DMS53 treated with DMSO at 0.1 percent for 48 hours (cell line): ENCODE measurements around the gene FBXL22.

ENCODE experiments used
- DNase-seq: peaks from one replicate; lab custom pipeline; 2025; ENCODE audit not compliant: unreplicated experiment; lab: John Stamatoyannopoulos, UW

FBXL22 gene, protein sequence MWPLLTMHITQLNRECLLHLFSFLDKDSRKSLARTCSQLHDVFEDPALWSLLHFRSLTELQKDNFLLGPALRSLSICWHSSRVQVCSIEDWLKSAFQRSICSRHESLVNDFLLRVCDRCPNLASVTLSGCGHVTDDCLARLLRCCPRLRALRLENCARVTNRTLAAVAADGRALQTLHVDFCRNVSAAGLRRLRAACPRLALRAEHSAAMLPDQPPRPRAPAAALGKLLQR

DNA sequence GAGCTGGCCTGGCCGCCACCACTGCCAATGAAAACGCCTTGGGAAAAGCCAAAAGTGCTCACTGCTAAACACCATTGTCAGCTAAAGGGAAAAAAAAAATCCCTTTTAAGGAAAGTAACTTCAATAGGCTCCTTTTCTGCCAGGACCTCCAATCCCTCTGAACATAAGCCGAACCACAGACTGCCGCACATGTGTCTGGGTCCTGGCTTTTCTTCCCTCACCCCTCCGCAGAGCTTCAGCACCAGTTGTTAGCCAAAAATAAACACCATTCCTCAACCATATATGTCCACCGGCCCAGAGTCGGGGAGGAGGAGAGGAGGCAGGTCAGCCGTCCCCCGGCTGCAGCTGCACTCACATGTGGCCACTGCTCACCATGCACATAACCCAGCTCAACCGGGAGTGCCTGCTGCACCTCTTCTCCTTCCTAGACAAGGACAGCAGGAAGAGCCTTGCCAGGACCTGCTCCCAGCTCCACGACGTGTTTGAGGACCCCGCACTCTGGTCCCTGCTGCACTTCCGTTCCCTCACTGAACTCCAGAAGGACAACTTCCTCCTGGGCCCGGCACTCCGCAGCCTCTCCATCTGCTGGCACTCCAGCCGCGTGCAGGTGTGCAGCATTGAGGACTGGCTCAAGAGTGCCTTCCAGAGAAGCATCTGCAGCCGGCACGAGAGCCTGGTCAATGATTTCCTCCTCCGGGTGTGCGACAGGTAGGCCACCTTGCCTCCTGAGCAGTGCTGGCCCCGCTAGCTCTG, at the start of gene FBXL22:
TSS of gene FBXL22 (plus strand) at position 350 of the 753 bp plus-strand sequence. CDS start at position 356, 6 bp downstream.
- DNase-seq = peak; percentile 78

DNA sequence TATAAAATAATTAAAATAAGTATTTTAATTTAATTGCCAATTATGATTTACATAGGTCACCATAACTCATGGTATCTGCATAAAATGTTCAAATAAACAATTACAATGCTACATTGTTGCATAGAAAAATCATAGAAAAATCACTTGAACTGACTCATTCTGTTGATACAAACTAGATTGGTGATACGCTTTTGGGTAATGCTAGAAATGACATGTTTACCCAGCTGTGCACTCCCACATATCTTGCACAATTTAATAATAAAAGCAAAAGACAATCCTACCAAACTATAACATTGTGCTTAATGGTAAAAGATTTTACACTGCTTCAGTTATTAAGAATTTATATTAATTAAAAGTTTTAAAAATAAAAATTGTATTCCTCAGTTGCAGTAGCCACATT, 45.8 kb upstream of the FBXL22 start:
- DNase-seq = no peak

DNA sequence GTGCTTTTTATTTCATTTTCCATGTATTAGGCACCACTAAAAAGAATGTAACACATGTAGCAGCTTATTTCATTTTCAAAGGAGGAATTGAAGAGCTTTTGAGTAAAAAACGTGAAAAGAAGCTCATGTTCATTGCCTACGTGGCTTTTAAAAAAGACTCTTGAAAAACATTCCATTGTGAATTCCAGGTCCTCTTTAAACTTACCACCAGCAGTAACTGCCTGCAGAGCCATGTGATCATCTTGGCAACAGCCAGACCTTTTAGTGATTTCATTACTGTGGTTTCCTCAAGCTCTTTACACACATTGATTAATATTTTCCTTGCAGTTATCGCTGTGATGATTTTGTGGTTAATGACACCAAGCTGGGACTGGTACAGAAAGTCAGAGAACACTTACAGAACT, 43.8 kb upstream of the FBXL22 start:
- no peak for DNase-seq

DNA sequence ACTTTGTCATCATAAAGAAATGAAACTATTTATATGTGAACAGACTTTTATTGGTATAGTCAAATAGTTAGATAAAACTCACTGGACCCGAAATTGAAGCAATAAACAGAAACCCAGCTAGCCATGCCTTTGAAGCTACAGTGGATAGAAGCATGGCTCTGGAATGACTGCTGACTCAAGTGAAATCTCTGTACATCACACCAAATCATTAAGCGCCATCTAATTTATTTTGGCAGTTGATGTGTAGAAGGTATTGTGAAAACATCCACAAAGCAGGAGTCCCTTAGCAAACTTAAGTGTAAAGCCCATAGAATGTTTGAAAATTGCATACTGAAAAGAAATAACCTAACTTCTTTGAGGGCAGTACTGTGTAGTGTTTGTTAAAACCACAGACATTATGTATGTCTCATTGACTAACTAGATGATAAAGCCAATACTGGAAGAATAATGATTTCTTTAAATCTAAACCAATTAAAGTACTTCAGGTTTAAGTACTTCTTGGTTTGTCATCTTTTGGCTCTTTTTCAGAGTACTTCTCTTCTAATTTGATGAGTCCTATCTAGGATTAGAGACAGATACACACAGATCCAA, 42.8 kb upstream of the FBXL22 start:
- DNase-seq = no peak

DNA sequence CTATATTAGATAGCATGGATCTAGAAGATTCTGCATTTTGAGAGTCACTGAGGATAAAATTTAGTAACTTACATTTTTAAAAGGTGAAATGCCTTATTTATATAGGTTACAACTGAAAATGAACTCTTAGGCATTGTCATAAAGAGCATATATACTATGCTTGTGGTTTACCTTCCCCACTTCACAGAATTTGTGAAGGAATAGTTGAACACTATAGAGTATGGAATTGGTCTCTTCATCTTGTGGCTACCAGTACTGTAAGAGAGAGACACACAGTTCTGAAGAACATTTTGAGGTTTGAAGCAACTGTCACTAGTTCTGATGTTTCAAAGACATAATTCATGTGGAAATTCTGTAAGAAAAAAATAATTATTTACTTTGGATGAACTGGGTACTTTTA, 41.7 kb upstream of the FBXL22 start:
- DNase-seq = no peak

DNA sequence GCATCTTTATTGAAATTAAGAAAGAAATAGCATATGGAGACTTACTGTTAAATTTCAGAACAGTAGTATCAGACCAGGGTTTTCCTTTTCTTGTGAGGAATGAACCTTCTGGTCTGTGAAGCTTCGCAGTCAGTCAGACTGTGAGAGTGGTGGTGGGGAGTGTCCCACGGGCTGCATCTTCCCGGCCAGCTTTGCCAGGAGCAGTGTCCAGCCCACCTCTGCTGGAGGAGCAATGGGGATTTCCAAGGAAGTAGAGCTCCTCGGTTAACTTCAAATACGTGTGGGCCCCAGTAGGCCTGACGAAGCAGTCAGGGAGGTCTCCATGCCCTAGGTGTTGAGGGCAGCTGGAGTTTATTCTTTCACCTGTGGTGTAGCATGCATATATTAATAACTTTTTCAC, 40.9 kb upstream of the FBXL22 start:
- DNase-seq = no peak

DNA sequence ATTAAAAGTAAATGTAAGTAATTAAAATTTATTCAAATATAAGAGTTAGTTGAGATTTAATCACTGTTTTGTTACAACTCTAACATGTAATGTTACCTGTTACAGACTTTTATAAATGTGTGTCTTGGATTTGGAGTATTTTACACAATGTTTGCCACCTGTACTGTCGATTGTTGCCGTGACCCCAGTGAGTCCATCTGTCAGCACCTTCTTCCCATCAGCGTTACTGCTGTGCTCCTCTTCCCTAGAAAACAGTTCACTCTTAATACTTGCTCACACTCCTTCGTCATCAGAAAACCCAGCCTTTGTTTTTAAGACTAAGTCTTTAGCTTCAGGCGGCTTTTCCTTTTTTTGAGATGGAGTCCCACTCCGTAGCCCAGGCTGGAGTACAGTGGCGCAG, 40.5 kb upstream of the FBXL22 start:
- DNase-seq = no peak

DNA sequence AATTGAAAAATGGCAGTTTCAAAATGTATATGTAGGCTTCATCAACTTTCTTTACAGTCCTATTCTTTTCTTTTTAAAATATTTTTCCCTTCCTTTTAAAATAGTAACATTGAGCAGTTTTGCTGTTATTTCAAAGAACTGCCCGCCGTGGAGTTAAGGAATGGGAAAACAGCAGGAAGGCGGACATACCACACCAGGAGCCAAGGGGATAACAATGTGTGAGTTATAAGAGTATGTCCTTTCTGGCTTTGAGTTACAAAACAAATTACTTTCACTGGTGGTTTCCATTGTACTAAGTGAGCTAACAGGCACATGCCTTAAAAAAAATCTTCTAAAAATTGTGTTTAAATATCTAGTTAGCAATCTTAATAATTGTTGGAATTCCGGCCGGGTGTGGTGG, 37.4 kb upstream of the FBXL22 start:
- no peak for DNase-seq

DNA sequence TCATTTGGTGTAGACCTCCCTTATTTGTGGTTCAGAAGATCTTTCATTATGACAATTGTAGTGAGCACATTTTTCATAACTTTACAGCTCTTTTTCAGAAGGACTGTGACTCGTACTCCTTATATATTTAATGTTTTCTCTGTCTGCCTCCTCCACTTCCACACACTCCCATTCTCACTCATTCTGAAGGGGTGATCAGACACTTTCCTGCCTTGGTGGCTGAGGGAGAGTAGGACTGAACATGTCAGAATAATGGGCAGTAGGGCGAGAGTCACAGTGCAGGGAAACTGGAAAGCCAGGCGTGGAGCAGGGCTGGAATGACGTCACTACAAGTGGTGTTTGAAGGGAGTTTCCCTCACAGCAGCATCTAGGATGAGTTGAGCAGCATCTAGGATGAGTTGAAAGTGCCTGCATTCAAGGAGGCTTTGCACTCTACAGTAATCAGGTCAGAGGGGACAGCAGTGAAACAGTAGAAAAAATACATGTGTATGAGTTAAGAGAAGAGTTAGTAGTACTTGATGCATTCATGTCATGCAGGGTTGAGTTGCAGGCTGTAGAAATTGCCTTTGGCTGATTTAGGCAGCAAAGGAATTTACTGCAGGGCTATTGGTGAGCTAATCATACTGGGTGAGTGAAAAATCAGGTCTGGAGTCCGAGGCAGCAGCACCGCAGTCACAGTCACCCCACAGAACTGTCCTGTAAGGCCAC, 36.3 kb upstream of the FBXL22 start:
- DNase-seq = no peak

DNA sequence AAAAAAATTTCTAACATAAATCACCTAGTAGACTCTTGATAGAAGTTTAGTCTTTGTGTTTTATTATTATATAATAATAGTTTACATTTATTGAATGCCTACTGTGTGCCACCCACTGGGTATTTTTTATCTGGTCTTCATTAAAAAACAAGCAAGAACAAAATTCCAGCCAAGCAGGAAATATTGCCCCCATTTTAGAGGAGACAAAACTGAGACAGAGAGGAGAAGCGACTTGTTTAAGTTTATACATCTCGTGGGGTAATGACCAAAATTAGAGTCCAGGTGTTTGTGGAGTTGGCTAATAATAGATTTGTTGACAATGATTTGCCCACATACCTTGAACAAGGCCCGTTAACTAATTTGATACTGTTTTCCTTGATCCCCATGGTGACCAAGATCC, 33.1 kb upstream of the FBXL22 start:
- no peak for DNase-seq

DNA sequence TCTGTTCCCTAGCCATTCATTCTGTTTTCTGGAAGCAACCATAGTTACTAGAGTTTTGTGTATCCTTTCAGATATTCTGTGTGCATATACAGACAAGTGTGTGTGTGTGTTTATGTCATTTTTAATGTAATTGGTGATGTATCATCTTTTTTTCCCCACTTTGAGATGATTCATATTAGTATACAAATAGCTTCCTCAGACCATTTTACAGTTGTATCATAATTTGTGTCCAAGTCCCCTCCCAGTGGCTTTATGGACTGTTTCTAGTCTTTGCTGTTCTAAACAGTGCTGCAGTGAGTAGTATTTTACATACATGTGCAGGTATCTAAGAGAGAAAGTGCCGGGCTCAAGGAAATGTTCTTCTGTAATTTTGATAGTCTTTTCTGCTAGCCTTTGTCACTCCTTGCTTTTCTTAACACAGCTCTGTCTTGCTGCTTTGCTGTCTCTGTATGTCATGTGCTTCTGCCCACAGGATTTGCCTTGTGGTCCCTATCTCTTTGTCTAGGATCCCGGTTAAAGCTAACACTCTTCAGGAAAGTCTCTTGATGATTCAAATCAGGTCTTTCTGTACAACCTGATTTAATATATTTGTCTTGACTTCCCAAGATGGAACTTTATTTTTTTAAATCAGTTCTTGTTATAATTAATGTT, 31.5 kb upstream of the FBXL22 start:
- no peak for DNase-seq

DNA sequence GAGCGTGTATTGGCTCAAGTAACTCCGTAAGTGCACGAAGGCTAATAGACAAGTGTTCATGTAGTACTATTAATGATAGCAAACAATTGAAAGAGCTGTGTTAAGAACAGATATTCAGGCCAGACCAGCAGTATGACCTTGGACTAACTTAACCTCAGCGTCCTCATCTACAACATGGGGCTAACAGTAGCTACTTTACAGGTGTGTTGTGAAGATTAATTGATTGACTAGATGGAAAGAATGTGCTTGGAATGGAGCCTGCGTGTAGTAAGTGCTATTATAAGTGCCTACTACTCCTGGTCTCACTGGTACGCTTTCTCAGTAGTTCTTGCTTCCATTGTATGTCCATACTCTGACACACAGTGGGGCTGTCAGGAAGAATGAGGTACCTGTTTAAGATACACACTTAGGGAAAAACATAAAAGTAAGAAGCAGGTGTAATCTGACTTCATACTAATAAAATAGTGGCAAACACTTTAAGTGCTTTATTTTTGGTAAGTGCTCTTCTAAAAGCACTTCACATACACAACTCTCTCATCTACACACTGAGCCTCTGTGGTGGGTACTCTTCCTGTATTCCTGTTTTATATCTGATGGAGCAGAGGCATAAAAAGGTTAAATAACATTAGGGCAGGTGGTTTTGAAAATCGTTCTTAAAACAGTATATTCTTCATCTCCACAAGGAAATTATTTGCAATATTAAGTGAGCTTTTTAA, 24.3 kb upstream of the FBXL22 start:
- DNase-seq = no peak

DNA sequence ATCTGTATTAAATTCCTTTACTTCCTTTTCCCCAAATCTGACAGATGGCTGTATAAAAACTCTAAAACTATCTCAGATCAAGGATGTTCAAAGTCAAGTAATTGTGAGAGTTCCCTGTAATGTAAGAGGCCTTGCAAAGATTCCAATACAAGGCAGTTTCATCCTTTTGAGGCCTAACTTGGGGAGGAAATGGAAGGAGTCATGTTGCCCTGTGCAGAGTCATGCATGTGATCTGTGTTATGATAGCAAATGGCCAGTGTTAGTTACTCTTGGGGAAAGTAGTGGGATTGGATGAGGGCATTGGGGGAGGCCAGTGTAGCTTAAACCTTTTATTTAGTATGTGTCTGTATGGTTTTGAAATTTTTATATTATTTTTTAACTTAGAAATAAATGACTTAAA, 23.7 kb upstream of the FBXL22 start:
- DNase-seq = no peak

DNA sequence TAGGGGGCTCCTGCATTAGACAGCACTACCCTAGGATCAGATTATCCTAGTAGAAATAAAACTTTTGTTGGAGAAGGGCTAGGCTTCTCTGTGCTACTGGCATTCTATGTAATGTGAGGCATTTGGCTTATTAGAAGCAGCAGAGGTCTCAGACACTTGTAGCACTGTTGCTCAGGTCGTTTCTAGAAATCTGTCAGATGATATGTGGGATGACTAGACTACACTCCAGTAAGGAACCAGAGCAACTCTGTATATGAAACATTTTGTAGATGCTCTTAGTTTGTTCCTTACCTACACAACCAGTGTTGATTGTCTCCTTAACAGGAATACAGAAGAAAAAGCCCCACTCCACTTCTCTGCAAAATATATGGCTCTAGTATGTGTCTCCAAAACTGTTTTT, 21.9 kb upstream of the FBXL22 start:
- DNase-seq = no peak

DNA sequence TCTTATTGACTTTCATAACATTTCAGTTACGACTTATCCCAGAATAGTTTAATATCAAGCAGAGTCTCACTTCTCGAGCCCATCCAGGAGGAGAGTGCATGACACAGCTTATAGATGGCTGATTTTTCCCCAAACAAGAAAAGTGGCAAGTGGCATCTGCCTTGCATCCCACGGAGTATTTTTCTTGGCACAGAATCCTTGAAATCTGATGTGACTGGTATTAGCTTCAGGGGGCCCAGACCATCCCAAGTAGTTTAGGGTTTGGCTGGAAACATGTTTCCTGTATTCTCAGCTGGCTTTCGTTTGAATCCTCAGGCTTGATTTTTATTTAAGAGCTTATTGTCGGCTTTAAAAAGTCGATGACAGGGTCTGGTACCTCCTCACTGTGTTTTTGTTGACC, 20.7 kb upstream of the FBXL22 start:
- DNase-seq = no peak

DNA sequence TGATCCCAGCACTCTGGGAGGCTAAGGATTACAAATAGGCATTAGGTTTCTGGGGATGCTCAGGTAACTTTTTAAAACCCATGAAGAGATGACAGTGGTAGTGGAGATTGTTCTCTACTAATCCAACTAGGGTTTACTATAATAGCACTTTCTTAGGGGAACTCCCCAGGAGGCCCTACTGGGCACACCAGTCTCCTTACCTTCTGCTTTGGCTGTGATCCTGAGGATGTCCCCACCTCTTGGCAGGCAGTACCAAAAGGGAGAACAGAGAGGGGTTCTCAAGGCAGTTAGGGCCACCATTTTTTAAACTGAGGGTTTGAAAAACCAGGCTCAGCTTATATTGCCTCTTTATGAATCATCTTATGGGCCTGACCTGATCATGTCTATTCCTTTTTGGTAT, 15.0 kb upstream of the FBXL22 start:
- no peak for DNase-seq

DNA sequence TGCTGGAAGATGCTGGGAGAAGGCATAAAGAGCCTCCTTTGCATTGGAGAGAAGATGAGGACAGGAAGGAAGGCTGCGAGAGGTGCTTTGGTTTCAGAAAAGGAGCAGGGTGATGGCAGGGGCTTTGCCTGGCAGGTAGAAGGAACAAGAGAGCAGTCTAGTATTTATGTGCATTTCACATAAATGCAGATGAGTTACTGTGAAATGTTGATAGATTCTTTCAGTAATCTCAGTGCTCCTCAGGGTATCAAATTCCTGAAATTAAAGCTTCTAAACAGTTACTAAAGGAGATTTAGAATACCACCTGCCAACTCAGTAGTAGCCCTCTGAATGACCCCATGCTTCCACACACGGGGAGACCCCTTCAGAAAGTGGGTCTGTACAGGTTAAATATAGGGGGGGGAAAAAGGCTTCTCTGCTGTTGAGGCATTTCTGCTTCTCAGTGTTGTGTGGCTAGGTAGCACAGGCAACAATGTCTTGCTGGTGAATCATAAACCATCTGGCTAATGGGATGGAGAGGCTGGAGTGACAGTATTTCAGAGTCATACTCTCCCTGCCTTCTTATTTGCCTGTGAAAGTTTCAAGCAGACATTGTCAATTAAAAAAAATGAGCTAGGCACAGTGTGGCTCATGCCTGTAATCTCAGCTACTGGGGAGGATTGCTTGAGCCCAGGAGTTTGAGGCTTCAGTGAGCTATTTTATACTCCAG, 14.3 kb upstream of the FBXL22 start:
- no peak for DNase-seq

DNA sequence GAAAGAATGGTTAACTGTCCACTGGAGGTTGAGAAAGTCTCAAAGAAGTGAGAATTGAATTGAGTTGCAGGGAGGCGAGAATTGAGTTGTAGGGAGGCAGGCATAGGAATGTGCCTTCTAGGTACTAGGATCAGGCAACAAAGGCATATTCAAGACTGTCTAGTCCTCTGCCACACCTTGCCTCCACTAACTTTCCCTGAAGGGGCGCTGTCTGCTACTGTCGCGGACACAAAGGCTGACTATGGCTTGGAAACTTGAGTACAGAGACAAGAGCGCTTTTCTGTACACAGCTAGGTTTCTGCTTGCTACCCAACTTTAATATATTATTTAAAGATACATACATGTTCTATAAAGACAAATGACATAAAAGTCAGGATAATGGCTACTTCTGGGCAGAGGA, 10.4 kb upstream of the FBXL22 start:
- no peak for DNase-seq

DNA sequence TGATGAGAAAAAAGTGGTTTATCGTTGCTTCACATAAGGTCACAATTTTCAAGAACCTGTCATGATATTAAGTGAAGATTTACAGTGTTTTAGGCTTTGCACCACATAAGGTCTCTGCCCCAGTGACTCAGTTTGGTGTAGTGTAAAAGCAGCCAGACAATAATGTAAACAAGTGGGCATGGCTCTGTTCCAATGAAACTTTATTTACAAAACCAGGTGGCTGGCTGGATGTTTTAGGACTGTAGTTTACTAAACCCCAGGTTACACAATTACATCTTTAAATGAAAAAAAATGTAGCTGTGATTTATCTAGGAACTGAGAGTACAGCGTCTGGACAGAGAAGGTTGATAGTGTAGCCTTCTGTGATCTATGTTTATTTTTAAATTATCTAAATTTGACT, 9.7 kb upstream of the FBXL22 start:
- no peak for DNase-seq

DNA sequence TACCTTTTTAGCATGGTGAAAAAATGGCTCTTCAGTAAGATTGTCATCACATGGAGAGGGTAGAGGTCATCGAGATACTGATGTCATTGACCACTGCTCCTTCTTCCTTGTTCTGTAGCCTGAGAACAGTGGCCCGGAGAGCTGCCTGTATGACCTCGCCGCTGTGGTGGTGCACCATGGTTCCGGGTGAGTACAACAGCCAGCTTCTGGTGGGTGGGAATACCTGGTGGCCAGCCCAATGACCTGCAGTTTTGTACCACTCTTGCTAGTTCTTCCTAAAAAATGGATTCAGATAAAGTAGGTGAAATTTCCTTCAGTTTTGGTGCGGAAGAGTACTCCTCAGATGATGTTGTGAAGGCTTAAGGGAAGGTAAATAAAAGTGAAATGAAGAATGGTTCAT, 8.4 kb upstream of the FBXL22 start:
- DNase-seq = no peak
